Stimulated activated naive B cell treated with anti-CD40 and anti-IgM and Interleukin-4, amounts not matched to agents 10 μg/mL and 1 μg/mL and 100 μg/mL, for 72 hours (primary cell): ENCODE data around the gene MTARC1.
A peak's percentile ranks its signal among the peaks of the same experiment; 100 is the strongest.

ENCODE experiments used
- ATAC-seq, 2 donors: fragments of 150-1000 bp; cut with Tn5 transposase; replicated peaks; 2 replicates each; pipeline ENCODE4 v1.10.0; 2021; ENCODE audit warnings: moderate library complexity in 1 of 2
- DNase-seq: peaks from one replicate; pipeline ENCODE4 v3.0.0; 2021
- H3K27ac Mint-ChIP-seq: one replicate; pipeline ENCODE4 v1.8.0; 2022; ENCODE audit warnings: mild to moderate bottlenecking, mixed read lengths
- H3K27me3 Mint-ChIP-seq, 2 donors: one replicate each; pipeline ENCODE4 v1.8.0; 2022; ENCODE audit warnings: mixed read lengths in 2 of 2
- H3K36me3 Mint-ChIP-seq, 2 donors: one replicate each; pipeline ENCODE4 v1.8.0; 2022; ENCODE audit warnings: mixed read lengths in 2 of 2, mild to moderate bottlenecking in 1 of 2
- H3K4me1 Mint-ChIP-seq, 2 donors: one replicate each; pipeline ENCODE4 v1.8.0; 2022; ENCODE audit warnings: mixed read lengths in 2 of 2, mild to moderate bottlenecking in 1 of 2
- H3K4me3 Mint-ChIP-seq, 2 donors: one replicate each; pipeline ENCODE4 v1.8.0; 2022; ENCODE audit warnings: mild to moderate bottlenecking in 2 of 2, mixed read lengths in 2 of 2, moderate library complexity in 1 of 2
- H3K9me3 Mint-ChIP-seq, 2 donors: one replicate each; pipeline ENCODE4 v1.8.0; 2022; ENCODE audit warnings: mixed read lengths in 2 of 2, mild to moderate bottlenecking in 1 of 2

Gene MTARC1

GRCh38 chr1:220786337-220787068 lies at the start of gene MTARC1:
TSS of gene MTARC1 (plus strand) at chr1:220786913. CDS start at chr1:220786945, 32 bp downstream.
- Mint-ChIP-seq H3K36me3 (peaks cover 3 to 5% of the 10 kb centered on the region in 2 donors), H3K27ac (peak within 1 kb of the TSS; percentile 56), H3K27me3 (peaks cover 27 to 56% of the 10 kb centered on the region in 2 donors), H3K4me1 (peaks cover 0 to 15% of the 10 kb centered on the region in 2 donors), H3K4me3 (peak within 1 kb of the TSS; percentile 81), H3K9me3 (peaks cover 0 to 4% of the 10 kb centered on the region in 2 donors)
- ATAC-seq, result peak; percentile 66 to 78
- peak; percentile 18 for DNase-seq

GRCh38 chr1:220741349-220741748 lies 45.4 kb upstream of the MTARC1 start:
- H3K9me3 Mint-ChIP-seq, result no peaks in the 10 kb centered on the region
- no peak overlapping the region for H3K4me3 Mint-ChIP-seq
- no peak for DNase-seq
- peaks cover 28 to 35% of the 10 kb centered on the region in 2 donors for H3K27me3 Mint-ChIP-seq
- ATAC-seq, result no peak
- H3K27ac Mint-ChIP-seq, result no peak overlapping the region
- peaks cover 0 to 2% of the 10 kb centered on the region in 2 donors for H3K36me3 Mint-ChIP-seq
- H3K4me1 Mint-ChIP-seq, result no peaks in the 10 kb centered on the region

DNA sequence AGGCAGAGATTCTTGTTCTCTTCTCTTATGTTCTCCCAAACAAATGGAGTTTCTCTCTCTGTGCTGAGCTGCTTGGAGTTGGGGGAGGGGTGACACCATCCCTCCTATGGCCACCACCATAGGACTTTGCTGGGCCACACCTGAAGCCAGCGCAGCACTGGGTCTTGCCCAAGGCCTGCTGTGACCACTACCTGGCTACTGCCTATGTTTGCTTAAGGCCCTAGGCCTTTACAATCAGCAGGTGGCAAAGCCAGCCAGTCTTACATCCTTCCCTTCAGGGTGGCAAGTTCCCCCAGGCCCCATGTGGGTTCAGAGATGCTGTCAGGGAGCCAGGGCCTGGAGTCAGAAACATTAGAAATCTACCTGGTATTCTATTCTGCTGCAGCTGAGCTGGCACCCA lies 44.9 kb upstream of the MTARC1 start:
- Mint-ChIP-seq H3K4me1 (no peaks in the 10 kb centered on the region), H3K4me3 (no peak overlapping the region), H3K27me3 (peaks cover 33 to 39% of the 10 kb centered on the region in 2 donors), H3K9me3 (no peaks in the 10 kb centered on the region), H3K36me3 (peaks cover 0 to 2% of the 10 kb centered on the region in 2 donors), H3K27ac (no peak overlapping the region)
- no peak for ATAC-seq
- DNase-seq, result no peak

DNA sequence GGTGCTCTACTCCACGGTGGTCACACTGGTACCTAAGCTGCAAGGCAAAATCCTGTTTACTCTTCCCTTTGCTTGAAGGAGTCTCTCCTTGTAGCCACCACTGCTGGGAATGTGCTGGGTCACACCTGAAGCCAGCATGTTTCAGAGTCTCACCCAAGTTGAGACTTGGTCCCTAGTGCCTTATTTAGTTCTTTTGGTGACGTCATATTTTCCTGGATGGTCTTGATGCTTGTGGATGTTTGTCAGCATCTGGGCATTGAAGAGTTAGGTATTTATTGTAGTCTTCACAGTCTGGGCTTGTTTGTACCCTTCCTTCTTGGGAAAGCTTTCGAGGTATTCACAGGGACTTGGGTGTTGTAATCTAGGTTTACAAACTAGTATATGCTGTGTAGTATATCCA lies 44.2 kb upstream of the MTARC1 start:
- H3K4me3 Mint-ChIP-seq, result no peak overlapping the region
- ATAC-seq (no peak), DNase-seq (no peak)
- peaks cover 40 to 44% of the 10 kb centered on the region in 2 donors for H3K27me3 Mint-ChIP-seq
- peaks cover 0 to 2% of the 10 kb centered on the region in 2 donors for H3K36me3 Mint-ChIP-seq
- H3K9me3 Mint-ChIP-seq, result no peaks in the 10 kb centered on the region
- no peak overlapping the region for H3K27ac Mint-ChIP-seq
- H3K4me1 Mint-ChIP-seq, result no peaks in the 10 kb centered on the region

DNA sequence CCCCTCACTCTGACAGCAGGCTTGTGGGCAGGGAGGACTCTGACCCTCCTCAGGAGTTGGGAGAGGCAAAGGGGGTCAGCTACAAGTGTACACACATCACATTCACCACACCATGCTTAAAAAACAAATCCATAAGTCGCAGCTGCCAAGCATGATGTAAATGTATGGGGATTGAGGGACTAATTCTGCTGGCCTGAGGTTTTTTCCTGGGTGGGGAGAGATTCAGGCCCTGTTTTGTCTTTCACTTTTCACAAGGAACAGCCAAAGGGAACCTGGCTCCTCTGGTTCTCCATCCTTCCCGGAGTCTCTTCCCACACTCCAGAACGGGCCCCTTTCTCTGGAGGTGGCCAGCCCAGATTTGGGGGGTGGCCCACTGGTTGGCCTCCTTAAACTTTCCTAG lies 39.9 kb upstream of the MTARC1 start:
- H3K9me3 Mint-ChIP-seq, result no peaks in the 10 kb centered on the region
- ATAC-seq, result no peak
- no peak overlapping the region for H3K4me3 Mint-ChIP-seq
- peaks cover 3 to 17% of the 10 kb centered on the region in 2 donors for H3K4me1 Mint-ChIP-seq
- H3K36me3 Mint-ChIP-seq, result peaks cover 0 to 2% of the 10 kb centered on the region in 2 donors
- H3K27ac Mint-ChIP-seq, result no peak overlapping the region
- peaks cover 46 to 58% of the 10 kb centered on the region in 2 donors for H3K27me3 Mint-ChIP-seq
- no peak for DNase-seq

DNA sequence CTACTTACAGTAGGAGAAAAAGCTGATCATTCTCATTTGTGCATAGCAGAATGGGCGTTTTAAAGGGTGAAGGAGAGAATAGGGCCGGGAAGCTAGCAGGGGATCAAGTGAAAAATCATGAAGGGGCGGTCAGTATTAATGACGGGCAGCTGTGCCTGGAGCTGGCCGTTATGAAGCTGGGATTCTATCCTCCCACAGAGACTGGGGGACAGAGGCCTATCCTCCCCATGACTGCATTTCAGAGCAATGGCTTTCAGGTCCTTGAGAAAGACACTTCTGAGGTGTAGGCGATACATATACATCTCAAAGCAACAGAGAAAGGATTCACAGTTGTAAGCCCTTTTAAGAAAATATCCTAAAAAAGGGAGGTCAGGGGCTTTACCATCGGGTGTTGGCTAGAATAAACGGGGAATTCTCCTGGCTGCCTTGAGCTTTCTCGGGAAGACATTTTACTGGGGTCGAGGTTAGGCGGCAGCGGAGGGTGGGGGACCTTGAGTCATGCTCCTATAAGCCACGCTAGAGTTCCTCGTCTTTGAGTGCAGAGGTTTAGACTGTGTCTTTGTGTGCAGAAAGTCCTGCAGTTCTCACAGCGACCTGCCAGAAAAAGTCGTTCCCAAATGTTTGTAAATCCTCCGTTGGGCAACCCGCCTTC lies 39.1 kb upstream of the MTARC1 start:
- Mint-ChIP-seq H3K36me3 (peaks cover 0 to 2% of the 10 kb centered on the region in 2 donors), H3K9me3 (no peaks in the 10 kb centered on the region), H3K4me1 (peaks cover 3 to 17% of the 10 kb centered on the region in 2 donors), H3K27me3 (peaks cover 49 to 59% of the 10 kb centered on the region in 2 donors), H3K27ac (no peak overlapping the region), H3K4me3 (peak overlapping the region; percentile 78 to 82)
- DNase-seq (no peak), ATAC-seq (no peak)

- Mint-ChIP-seq H3K36me3 (peaks cover 0 to 2% of the 10 kb centered on the region in 2 donors), H3K4me1 (peaks cover 3 to 17% of the 10 kb centered on the region in 2 donors), H3K27ac (peak within 1 kb of the TSS; percentile 76), H3K27me3 (peaks cover 49 to 60% of the 10 kb centered on the region in 2 donors), H3K4me3 (peak within 1 kb of the TSS; percentile 78 to 82), H3K9me3 (no peaks in the 10 kb centered on the region)
- DNase-seq (peak; percentile 18), ATAC-seq (peak; percentile 88 to 92)
Measured at GRCh38 chr1:220748089-220748934, 38.4 kb upstream of the MTARC1 start, which contains the start of gene MTARC2. TSS of gene MTARC2 (plus strand) at chr1:220748322. CDS start at chr1:220748532, 210 bp downstream.

GRCh38 chr1:220748936-220749335 lies 37.8 kb upstream of the MTARC1 start:
- Mint-ChIP-seq H3K27me3 (peaks cover 49 to 60% of the 10 kb centered on the region in 2 donors), H3K4me1 (peaks cover 3 to 17% of the 10 kb centered on the region in 2 donors), H3K9me3 (no peaks in the 10 kb centered on the region), H3K27ac (no peak overlapping the region), H3K4me3 (peak overlapping the region; percentile 78 to 82), H3K36me3 (peaks cover 0 to 2% of the 10 kb centered on the region in 2 donors)
- ATAC-seq, result no peak
- no peak for DNase-seq

GRCh38 chr1:220750131-220750515 lies 36.6 kb upstream of the MTARC1 start:
- Mint-ChIP-seq H3K4me1 (peaks cover 3 to 17% of the 10 kb centered on the region in 2 donors), H3K36me3 (peaks cover 0 to under 1% of the 10 kb centered on the region in 2 donors), H3K4me3 (no peak overlapping the region), H3K27me3 (peaks cover 49 to 60% of the 10 kb centered on the region in 2 donors), H3K27ac (no peak overlapping the region), H3K9me3 (no peaks in the 10 kb centered on the region)
- DNase-seq (no peak), ATAC-seq (no peak)

GRCh38 chr1:220751111-220751510 lies 35.6 kb upstream of the MTARC1 start:
- no peaks in the 10 kb centered on the region for H3K9me3 Mint-ChIP-seq
- H3K27ac Mint-ChIP-seq, result no peak overlapping the region
- peaks cover 4 to 17% of the 10 kb centered on the region in 2 donors for H3K4me1 Mint-ChIP-seq
- no peak for ATAC-seq
- H3K4me3 Mint-ChIP-seq, result no peak overlapping the region
- H3K27me3 Mint-ChIP-seq, result peaks cover 45 to 53% of the 10 kb centered on the region in 2 donors
- peaks cover 0 to 3% of the 10 kb centered on the region in 2 donors for H3K36me3 Mint-ChIP-seq
- no peak for DNase-seq

DNA sequence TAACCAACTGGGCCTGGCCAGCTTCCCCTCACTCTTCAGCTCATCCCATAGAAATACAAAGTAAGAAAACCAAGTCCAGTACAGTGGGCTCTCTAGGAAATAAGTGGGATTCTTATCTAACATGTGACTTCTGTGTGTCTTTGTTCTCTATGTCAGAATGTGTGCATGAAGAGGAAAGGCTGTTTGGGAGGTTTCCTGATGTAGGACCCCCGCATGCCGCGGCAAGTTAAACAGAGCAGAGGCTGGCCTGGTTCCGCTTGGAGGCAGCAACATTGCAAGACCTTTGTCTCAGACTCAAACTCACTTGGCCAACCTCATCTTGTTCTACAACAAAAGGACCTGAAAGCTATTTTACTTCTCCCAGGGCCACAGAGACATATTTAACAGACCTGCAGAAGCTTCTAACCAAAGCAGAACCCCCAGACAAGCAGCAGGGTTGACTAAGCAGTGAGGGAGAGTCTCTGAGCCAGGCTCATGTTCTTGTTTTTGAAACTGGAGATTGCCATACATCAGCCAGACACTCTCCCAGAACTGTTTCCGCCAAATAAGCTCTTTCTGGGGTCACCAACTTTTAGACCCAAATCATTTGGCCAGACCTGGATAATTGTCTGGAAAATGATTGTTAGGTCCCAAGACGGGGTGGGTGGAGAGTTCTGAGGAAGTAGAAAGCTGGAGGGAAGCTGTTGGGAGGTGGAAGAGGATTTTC lies 32.3 kb upstream of the MTARC1 start:
- peaks cover 24 to 25% of the 10 kb centered on the region in 2 donors for H3K27me3 Mint-ChIP-seq
- no peak overlapping the region for H3K4me3 Mint-ChIP-seq
- H3K9me3 Mint-ChIP-seq, result no peaks in the 10 kb centered on the region
- DNase-seq, result no peak
- no peak for ATAC-seq
- no peak overlapping the region for H3K27ac Mint-ChIP-seq
- H3K36me3 Mint-ChIP-seq, result peaks cover 0 to 5% of the 10 kb centered on the region in 2 donors
- H3K4me1 Mint-ChIP-seq, result peaks cover 0 to 1% of the 10 kb centered on the region in 2 donors

- no peak overlapping the region for H3K27ac Mint-ChIP-seq
Measured at GRCh38 chr1:220754918-220755295, 31.8 kb upstream of the MTARC1 start.

DNA sequence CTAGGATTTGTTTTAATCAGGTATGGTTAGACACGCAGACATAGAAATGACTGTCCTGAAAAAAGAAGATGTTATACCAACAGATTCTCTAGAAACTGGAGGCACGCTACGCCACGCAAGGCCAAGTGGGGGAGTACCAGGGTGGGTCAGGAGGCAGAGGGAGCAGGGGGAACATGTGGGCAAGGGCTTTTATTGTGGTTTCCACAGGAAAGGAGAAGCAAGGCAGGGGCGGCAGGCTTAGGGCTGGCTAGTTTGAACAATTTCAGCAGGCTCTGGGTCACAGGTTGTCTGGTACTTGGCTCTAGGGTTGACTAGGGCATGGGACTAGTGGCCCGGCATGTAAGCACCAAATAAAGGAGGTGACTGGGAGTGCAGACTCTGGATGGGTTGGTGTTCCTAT lies 31.4 kb upstream of the MTARC1 start:
- H3K4me1 Mint-ChIP-seq, result peaks cover 0 to 1% of the 10 kb centered on the region in 2 donors
- H3K36me3 Mint-ChIP-seq, result peaks cover 0 to 5% of the 10 kb centered on the region in 2 donors
- H3K4me3 Mint-ChIP-seq, result no peak overlapping the region
- ATAC-seq (no peak), DNase-seq (no peak)
- no peak overlapping the region for H3K27ac Mint-ChIP-seq
- H3K9me3 Mint-ChIP-seq, result no peaks in the 10 kb centered on the region
- peaks cover 23% of the 10 kb centered on the region in 2 donors for H3K27me3 Mint-ChIP-seq

More at GRCh38 chr1:220754918-220755295, 31.8 kb upstream of the MTARC1 start:
- Mint-ChIP-seq H3K36me3 (peaks cover 0 to 5% of the 10 kb centered on the region in 2 donors), H3K9me3 (no peaks in the 10 kb centered on the region), H3K27me3 (peaks cover 23 to 24% of the 10 kb centered on the region in 2 donors), H3K4me1 (peaks cover 0 to 1% of the 10 kb centered on the region in 2 donors), H3K4me3 (no peak overlapping the region)
- no peak for DNase-seq
- ATAC-seq, result no peak
